GM10248 (cell line): ENCODE measurements around the gene GP2.

Experiments
- CTCF ChIA-PET: fragments of 300-600 bp; sonication (Branson Sonifier 250); formaldehyde crosslinking; extraction: SDS; loops from one replicate; lab custom pipeline; 2021; ENCODE audit warnings: antibody characterized with exemption; lab: Yijun Ruan, JAX
- POLR2A ChIA-PET: fragments of 350-650 bp; sonication (Branson Sonifier 250); formaldehyde crosslinking; extraction: SDS; loops from one replicate; lab custom pipeline; 2020; ENCODE audit warnings: antibody characterized with exemption; lab: Yijun Ruan, JAX
- DNase-seq: peaks from one replicate; pipeline ENCODE4 v3.0.0; 2012; ENCODE audit errors: extremely low spot score
- TF ChIP-seq, protein P1 (sequence below): IDR thresholded peaks from 2 replicates; pipeline ENCODE4 v1.5.1; 2012; ENCODE audit warnings: mild to moderate bottlenecking, low read depth; ENCODE audit errors: extremely low read depth, missing control alignments, control extremely low read depth

GP2 gene

DNA sequence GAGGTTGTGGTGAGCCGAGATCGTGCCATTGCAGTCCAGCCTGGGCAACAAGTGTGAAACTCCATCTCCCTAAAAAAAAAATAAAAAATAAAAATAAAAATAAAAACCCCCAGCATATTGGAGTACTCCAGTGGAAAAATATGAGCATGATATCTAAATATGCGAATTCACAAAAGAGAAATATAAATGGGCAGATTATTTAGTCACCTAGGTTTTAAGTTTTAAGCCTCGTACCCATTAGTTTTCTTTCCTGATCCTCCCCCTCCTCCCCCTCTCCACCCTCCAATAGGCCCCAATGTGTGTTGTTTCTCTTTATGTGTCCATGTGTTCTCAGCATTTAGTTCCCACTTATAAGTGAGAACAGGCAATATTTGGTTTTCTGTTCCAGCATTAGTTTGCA is 62.3 kb downstream of the GP2 start:
- TF ChIP-seq, protein P1, sequence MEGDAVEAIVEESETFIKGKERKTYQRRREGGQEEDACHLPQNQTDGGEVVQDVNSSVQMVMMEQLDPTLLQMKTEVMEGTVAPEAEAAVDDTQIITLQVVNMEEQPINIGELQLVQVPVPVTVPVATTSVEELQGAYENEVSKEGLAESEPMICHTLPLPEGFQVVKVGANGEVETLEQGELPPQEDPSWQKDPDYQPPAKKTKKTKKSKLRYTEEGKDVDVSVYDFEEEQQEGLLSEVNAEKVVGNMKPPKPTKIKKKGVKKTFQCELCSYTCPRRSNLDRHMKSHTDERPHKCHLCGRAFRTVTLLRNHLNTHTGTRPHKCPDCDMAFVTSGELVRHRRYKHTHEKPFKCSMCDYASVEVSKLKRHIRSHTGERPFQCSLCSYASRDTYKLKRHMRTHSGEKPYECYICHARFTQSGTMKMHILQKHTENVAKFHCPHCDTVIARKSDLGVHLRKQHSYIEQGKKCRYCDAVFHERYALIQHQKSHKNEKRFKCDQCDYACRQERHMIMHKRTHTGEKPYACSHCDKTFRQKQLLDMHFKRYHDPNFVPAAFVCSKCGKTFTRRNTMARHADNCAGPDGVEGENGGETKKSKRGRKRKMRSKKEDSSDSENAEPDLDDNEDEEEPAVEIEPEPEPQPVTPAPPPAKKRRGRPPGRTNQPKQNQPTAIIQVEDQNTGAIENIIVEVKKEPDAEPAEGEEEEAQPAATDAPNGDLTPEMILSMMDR, result no peak
- ChIA-PET POLR2A (no interaction called here), CTCF (no interaction called here)
- no peak for DNase-seq

DNA sequence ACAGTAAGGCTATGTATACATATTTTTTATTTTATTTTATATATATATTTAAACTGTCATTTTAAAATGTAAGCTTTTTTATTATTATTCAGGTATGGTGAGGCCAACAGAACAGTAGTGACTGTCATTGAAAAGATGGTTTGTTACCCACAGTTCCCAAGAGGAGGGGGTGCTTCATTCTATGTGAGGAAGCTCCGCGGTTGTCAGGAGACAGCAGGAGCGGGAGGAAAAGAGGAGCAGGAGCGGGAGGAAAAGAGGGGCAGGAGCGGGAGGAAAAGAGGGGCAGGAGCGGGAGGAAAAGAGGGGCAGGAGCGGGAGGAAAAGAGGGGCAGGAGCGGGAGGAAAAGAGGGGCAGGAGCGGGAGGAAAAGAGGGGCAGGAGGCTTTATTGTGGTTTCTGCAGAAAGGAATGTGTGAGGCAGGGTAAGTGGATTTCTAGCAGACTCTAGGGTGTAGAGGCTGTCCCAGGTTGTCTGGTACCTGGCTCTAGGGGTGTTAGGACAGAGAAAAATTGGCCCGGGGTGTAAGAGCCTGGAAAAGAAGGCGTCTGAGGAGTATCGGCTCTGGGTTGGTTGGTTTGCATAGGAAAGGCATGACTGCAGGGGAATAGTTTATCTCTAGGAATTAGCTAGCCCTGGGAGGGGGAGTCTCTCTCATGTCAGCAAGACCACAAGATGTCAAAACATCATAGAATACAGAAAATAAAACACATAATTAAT is 64.0 kb downstream of the GP2 start:
- no peak for DNase-seq
- TF ChIP-seq, protein P1, result no peak
- ChIA-PET POLR2A (no interaction called here), CTCF (no interaction called here)

DNA sequence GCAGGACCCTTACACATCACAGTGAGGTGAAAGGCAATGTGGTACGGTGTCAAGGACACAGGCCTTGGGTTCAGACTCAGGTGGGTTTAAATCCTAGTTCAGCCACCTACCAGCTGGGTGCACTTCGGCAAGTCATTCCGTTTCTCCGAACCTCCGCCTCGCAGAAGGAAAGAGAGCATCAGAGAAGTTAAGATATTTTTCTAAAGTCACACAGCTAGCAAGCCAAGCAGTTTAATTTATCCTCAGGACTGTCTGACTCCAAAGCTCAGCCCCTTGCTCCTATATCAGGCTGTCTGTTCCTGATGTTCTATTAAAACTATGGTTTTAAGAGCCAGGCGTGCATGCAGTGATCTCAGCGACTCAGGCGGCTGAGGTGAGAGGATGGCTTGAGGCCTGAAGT is 65.1 kb downstream of the GP2 start:
- CTCF ChIA-PET, result interaction anchor here (1.2 kb wide), 1 partner anchor 9 kb away, joined by 4 read pairs; no protein-coding TSS in a partner anchor
- POLR2A ChIA-PET, result no interaction called here
- TF ChIP-seq, protein P1, result no peak
- DNase-seq, result no peak

DNA sequence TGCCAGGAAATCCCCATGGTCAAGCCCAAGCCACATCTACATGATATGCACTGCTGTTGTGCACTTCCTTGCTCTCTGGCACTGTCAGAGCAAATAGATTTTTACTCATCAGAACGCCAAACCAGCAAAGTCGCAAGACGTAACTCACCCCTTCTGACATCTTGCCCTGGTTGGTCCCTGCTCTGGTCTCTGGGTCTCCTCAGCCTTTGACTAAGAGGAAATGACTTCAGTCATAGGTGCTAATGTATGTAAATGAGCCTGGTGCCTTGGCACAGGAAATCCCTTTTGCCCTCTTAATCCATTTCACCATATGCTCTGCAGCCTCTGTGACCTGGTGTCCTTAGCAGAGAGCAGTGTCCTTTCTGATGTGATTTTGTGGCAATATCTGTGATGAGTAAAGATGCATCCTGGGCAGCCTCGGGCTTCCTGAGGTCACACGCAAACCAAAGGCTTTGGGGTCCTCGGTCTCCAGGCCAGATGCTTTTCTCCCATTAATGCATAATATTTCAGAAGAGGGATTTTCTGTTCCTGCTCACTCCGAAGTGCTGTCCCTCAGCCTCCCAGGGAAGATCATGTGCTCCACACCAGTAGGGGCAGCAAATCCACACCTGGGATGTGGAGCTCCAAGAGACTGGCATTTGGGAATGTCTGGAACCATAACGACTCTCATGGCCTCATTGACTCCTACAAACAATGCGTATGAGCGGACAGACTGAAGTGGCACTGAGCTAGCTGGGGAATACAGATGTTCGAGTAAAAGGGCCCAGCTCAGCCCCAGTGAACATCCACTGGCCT is 66.9 kb downstream of the GP2 start:
- CTCF ChIA-PET, result interaction anchor here (0.9 kb wide), 1 partner anchor 10 kb away, joined by 3 read pairs; no protein-coding TSS in a partner anchor
- TF ChIP-seq, protein P1, result no peak
- POLR2A ChIA-PET, result no interaction called here
- DNase-seq, result no peak
